Esophagus muscularis mucosa (tissue), 3 donors: ENCODE results near the gene TIMP1.

Experiments
- CTCF ChIP-seq, 3 experiments: fragments of 200-600 bp in 2 of 3; fragments of 450-650 bp in 1 of 3; sonication (generic) in 2 of 3; IDR thresholded peaks; one replicate each; pipeline ENCODE4 v1.5.1; 2017 to 2019; ENCODE audit warnings: antibody characterized with exemption in 3 of 3, mild to moderate bottlenecking in 2 of 3, moderate library complexity in 1 of 3
- EP300 ChIP-seq: sonication (generic); formaldehyde crosslinking; IDR thresholded peaks from one replicate; pipeline ENCODE4 v1.6.1; 2017; ENCODE audit warnings: antibody characterized with exemption

GRCh38 chrX:47620303-47620685 lies 38.1 kb downstream of the TIMP1 start:
- TF ChIP-seq EP300 (no peak), CTCF (IDR thresholded peaks at IDR 0.05) (no peak)
